ENCODE measurements around the gene JAK1. TPM values are rescaled to one million over a fixed set of nuclear protein-coding genes. Genes with fewer than 3 reads are reported as not detected.

The JAK1 gene
- total RNA-seq, 2 donors from 2014 or later = 90.3 to 122 TPM

- peak overlapping the region in 1 of 2 donors; percentile 8 for H3K4me3 ChIP-seq
- DNase-seq (ENCODE audit: low spot score) = no peak
- H3K9me3 ChIP-seq = no peaks in the 10 kb centered on the region
- no peak for TF ChIP-seq CTCF (IDR thresholded peaks at IDR 0.05)
- no peaks in the 10 kb centered on the region for H3K36me3 ChIP-seq
- peaks cover 0 to 83% of the 10 kb centered on the region in 2 donors for H3K4me1 ChIP-seq
- peak overlapping the region; percentile 54 to 59 for H3K27ac ChIP-seq
- no peaks in the 10 kb centered on the region for H3K27me3 ChIP-seq
Observed at GRCh38 chr1:64891448-64891825, 74.9 kb downstream of the JAK1 start.

GRCh38 chr1:64890699-64891447 is 75.5 kb downstream of the JAK1 start:
- no peaks in the 10 kb centered on the region for H3K27me3 ChIP-seq
- H3K27ac ChIP-seq = peak overlapping the region; percentile 54 to 59
- H3K36me3 ChIP-seq = no peaks in the 10 kb centered on the region
- peaks cover 0 to 78% of the 10 kb centered on the region in 2 donors for H3K4me1 ChIP-seq
- DNase-seq (ENCODE audit: low spot score) = no peak
- H3K9me3 ChIP-seq = no peaks in the 10 kb centered on the region
- peak overlapping the region in 1 of 2 donors; percentile 8 for H3K4me3 ChIP-seq
- TF ChIP-seq CTCF (IDR thresholded peaks at IDR 0.05) = no peak

GRCh38 chr1:64887689-64888217 is 78.6 kb downstream of the JAK1 start:
- H3K9me3 ChIP-seq = no peaks in the 10 kb centered on the region
- no peaks in the 10 kb centered on the region for H3K27me3 ChIP-seq
- peaks cover 5% of the 10 kb centered on the region for H3K36me3 ChIP-seq
- no peak overlapping the region for H3K27ac ChIP-seq
- no peak overlapping the region for H3K4me3 ChIP-seq
- H3K4me1 ChIP-seq = peaks cover 0 to 59% of the 10 kb centered on the region in 2 donors
- no peak for TF ChIP-seq CTCF (IDR thresholded peaks at IDR 0.05)
- no peak for DNase-seq (ENCODE audit: low spot score)

- H3K36me3 ChIP-seq = peaks cover 13% of the 10 kb centered on the region
- H3K27ac ChIP-seq = no peak overlapping the region
- DNase-seq (ENCODE audit: low spot score) = no peak
- no peak overlapping the region for H3K4me3 ChIP-seq
- H3K4me1 ChIP-seq = peaks cover 0 to 51% of the 10 kb centered on the region in 2 donors
- H3K9me3 ChIP-seq = no peaks in the 10 kb centered on the region
- no peaks in the 10 kb centered on the region for H3K27me3 ChIP-seq
- TF ChIP-seq CTCF (IDR thresholded peaks at IDR 0.05) = no peak
Observed at GRCh38 chr1:64886877-64887276, 79.5 kb downstream of the JAK1 start.

- Histone ChIP-seq H3K27me3 (no peaks in the 10 kb centered on the region), H3K9me3 (no peaks in the 10 kb centered on the region), H3K36me3 (peaks cover 13% of the 10 kb centered on the region), H3K4me1 (peaks cover 0 to 39% of the 10 kb centered on the region in 2 donors), H3K4me3 (no peak overlapping the region), H3K27ac (no peak overlapping the region)
- no peak for TF ChIP-seq CTCF (IDR thresholded peaks at IDR 0.05)
- no peak for DNase-seq (ENCODE audit: low spot score)
Observed at GRCh38 chr1:64885648-64886047, 80.7 kb downstream of the JAK1 start.

All from right atrium auricular region (tissue), 2 donors.